ENCODE results near the gene OLA1.

The OLA1 gene

DNA sequence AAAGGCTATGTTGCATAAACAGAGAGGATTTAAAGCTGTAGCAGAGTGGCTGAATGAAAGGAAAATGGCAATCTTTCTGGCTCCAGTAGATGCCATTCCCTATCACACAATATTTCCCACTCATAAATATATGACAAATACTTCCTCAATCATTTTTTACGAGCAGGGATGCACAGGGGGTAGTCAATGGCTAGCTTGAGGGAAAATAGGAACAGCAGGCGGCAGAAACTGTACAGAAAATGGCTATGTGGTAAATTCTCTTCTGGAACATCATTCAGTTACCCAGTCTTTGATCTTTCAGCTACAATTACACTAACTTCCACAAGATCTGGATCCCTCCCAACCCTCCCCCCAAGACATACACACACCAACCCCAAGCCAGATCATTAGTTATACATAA, 127.2 kb downstream of the OLA1 start:
- no peak for DNase-seq (ENCODE audit: low read depth)

DNA sequence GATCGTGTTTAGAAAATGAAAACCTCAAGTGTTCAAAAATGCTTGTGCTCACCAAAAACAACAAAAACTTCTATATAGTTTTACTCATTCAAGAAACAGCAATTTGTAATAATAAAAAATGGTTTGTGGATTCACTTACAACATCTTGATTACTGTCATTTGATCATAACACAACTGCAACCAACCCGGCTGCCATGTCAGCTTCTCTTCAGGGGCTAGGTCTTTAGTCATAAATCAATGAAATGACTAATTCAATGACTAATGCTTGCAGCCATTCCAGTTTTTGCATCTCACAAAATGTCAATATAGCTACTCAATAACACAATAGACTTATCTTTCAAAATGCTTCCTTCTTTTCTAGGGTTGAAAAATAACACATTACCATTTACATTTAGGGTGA, 128.0 kb downstream of the OLA1 start:
- no peak for DNase-seq (ENCODE audit: low read depth)

DNA sequence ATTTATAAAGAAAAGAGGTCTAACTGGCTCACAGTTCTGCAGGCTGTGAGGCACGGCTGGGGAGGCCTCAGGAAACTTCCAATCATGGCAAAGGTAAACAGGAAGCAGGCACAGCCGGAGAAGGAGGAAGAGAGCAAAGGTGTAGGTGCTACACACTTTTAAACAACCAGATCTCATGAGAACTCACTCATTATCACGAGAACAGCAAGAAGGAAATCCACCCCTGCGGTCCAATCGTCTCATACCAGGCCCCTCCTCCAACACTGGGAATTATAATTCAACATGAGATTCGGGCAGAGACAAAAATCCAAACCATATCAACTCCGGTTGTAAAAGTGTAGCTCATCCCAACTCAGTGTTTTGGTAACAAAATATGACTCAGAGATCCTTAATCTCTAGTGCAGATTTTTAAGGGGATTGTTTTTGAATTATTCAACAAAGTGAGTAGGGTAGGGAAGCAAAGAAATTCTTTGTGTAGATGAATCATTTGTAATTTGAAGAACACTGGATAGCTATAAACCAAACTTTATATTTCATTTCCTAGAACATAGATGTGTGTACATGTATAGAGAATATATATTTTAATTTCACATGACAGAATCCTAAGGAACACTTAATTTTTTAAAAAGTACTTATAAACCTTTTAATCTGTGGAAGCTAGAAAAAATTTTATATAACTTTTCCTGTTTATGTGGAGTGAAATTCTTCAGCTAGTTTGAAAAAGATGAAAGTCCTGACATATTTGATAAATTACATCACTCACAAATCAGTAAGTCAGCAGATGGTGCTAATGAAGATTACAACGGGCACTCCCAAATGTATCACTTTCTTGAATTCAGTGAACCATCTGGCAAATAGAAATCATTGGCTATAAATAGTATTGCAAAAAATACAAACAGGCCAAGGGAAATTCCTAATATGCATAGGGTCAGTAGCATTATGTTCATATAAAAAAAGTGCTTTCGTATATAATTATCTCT, 130.1 kb downstream of the OLA1 start:
- DNase-seq (ENCODE audit: low read depth), result no peak

DNA sequence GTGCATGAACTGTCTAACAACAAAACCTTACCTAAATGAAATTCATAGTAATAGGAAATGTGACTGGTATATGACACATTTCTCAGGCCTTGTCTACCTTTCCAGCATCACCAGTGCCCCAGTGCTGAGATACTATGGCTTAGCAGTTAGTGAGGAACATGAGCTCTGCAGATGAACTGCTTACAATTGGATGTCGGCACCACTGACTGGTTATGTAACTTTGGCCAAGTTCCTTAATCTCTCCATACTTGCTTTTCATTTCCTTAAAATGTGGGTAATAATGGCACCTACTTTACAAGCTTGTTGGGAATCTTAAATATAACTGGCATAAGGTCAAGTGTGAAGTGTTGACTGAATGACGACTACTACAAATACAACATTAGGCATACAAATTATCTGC, 136.3 kb downstream of the OLA1 start:
- DNase-seq (ENCODE audit: low read depth), result no peak

DNA sequence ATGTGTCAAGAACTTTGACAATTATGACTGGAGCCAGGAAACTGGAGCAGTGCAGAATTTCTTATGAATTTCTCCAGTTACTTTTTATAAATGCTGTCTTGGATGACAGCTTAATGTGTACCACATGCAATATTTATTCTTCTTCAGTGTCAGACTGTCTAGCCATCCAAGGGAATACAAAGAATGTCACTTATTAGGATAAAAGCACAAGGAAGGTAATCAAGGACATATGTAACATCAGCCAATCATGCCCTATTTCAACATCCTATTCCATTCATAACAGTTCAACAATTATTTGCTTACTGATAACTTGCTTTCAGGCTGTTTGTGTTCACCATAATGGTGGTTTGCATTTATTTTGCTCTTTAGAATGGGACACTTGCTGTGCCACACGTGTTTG, 139.8 kb downstream of the OLA1 start:
- no peak for DNase-seq (ENCODE audit: low read depth)

DNA sequence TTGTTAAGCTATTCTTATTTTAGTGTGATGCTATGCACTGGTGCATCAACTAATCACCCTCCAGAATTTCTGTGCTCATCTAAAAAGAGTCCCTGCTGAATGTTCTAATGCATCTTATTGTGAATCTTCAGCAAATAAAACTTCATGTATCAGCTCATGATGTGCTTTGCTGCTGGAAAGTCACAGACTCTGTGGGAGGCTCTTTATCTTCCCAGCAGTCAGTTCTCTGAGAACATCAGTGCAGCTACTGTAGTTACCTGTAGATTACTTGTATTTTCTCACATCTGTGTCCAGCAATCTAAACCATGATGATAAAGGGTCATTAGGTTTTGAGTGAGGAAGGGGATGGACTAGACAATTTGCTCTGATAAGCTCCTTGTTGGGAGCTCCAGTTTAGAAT, 141.6 kb downstream of the OLA1 start:
- no peak for DNase-seq (ENCODE audit: low read depth)

DNA sequence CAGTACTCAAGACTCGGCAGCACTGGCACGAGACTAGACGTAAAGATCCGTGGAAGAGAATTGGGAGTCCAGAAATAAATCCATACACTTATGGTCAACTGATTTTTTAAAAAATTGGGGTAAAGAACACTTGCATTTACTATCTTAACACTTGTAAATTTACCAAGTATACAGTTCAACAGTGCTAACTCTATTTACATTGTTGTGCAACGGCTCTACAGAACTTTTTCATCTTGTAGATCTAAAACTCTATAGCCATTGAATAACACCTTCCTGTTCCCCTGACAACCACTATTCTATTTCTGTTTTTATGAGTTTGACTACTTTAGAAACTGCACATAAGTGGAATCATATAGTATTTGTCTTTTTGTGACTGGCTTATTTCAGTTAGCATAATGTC, 153.8 kb downstream of the OLA1 start:
- no peak for DNase-seq (ENCODE audit: low read depth)

DNA sequence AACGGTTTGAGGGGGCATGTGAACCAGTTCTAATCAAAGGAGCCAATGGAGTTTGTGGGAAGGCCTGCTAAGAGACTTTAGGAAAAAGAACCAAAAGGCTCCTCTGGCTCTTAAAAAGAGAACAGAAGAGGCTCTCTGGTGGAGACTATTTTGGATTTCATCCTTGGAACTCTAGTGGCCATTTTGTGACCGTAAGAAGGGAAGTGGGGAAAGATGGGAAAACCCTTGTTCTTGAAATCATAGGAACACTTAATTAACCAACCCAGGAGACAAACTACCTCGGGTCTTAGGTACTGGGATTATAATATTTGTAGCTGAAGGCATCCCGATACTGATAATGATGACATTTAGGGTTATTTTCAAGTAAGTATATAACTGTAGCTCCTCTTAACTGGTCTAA, 157.9 kb downstream of the OLA1 start:
- DNase-seq (ENCODE audit: low read depth), result no peak

DNA sequence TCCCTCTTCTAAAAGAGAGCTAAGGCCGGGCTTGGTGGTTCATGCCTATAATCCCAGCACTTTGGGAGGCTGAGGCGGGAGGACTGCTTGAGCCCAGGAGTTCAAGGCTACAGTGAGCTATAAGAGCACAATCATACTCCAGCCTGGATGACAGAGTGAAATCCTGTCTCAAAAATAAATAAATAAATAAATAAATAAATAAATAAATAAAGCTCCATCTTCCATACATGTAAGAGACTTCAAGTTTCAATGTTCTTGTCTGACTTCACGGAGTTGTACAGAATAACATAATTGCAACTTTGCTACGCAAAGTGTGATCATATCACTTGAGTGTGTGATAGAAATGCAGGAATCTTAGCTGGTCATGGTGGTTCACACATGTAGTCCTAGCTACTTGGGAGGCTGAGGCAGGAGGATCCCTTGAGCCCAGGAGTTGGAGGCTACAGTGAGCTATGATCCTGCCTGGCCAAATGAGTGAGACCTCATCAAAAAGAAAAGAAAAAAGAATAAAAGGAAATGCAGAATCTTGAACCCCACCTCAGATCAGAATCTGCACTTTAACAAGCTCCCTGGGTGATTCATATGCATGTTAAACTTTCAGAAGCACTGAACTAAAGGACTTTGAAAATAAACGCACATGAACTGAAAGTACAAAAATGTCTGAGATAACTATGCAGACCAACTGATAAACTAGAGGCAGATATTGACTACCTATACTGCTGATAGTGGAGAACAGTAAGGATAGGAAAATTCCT, 159.4 kb downstream of the OLA1 start:
- no peak for DNase-seq (ENCODE audit: low read depth)

DNA sequence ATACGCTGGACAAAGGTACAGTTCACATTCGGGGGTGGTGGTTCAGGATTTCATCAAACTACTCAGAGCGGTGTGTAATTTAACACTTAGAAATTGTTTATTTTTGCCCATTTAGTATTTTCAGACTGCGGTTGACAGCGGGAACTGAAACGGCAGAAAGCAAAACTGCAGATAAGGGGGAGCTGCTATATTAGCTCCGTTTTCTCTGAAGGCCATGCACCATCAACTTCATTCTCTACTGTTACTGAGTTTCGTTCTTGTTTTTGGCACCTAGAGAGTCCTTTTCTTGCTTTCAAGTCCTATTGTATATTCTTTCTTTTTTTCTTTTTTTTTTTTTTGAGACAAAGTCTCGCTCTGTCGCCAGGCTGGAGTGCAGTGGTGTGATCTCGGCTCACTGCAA, 161.6 kb downstream of the OLA1 start:
- no peak for DNase-seq (ENCODE audit: low read depth)

DNA sequence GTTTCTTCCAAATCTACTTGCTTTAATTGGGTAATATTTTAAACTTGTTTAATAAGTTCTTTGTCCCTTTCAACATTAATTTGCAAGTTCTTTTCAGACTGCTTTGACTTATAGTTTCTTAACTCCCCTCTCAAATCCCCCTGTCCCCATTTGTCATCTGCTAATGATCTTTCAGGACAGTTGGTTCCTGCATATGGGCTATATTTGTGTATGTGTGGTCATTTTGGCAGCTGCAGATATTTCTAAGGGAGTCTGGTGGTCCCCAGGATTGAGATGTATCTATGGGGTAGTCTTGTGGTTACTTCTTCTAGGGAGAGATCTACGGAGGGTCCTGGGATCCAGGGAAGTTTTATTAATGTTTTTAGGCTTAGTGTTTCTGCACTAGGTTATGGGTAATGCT, 162.6 kb downstream of the OLA1 start:
- DNase-seq (ENCODE audit: low read depth), result no peak

DNA sequence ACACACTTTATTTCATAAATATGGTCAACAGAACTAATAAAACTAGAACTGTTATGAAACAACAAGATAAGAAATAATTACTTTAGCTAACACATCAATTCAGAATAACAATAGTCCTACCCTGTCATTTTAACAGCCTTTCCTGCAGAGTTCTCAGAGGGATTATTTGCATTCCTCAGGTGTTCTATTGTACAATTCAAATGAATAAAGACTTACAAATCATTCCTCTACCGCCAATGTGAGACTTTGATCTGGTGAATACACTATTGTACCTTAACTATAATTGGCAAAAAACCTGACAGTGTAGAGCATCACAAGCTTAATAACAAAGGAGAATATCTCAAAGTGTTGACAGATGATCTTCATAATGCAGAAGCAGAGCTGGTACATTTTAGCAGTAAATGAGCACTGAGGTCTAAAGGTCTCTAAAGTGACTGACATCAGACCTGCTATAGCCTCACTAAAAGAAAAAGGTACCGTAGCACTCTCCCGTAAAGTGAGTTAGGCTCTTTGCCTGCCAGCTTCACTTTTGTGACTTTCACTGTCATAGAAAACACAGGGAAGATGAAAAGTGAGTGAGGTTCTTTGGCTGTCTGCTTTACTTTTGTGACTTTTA, 164.4 kb downstream of the OLA1 start:
- DNase-seq (ENCODE audit: low read depth), result no peak

DNA sequence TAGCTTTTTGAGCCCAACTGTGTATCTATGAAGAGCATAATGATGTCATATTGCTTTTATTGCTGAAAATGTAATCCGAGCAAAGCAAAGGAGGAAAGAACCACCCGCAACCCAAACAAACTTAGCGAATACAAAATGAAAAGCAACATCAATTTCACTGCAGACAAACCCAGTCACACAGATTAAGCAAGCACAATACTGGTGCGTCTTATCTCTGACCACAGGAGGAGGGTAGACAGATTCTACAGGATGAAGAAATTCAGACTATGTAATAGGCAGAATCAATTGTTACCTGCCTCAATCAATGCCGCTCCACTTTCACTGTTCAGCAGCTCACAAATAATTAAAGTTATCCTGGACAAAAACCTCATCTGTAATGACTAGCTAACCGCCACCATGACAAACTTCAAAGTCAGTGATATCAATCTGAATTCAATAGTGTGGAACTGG, 167.6 kb downstream of the OLA1 start:
- no peak for DNase-seq (ENCODE audit: low read depth)

DNA sequence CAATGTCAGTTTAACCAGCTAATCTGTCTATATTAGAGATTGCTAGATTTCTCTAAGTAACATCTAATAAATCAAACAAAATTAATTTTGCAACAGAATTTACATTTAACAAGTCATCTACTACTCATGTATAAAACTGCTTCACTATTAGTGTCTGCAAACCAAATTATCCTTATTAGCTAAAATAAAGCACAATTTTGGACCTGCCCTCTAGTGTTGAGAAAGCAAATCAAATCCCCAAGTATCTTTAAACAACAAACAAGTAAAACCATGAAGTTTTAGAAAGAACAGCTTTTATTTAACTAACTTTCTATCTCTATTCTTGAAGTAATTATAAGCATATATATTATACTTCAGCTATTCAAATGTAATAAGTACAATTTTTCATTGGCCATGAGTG, 170.1 kb downstream of the OLA1 start:
- DNase-seq (ENCODE audit: low read depth), result no peak

DNA sequence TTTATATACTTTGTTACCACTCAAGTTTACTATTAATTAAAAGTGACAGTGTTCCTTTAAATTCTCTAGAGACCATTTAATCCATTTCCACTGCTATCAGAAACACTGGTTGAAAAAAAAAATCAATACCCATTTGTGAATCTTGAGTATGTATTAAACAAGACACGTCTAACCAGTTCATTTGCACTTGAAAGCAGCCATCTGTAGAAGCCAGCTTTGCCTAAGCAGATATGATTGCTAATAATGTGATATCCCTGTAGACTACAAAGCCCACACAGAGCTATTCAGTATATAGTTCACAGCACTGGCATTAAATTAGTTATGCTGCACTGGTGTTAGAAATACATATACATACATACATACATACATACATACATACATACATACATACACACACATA, 171.4 kb downstream of the OLA1 start:
- DNase-seq (ENCODE audit: low read depth), result no peak

DNA sequence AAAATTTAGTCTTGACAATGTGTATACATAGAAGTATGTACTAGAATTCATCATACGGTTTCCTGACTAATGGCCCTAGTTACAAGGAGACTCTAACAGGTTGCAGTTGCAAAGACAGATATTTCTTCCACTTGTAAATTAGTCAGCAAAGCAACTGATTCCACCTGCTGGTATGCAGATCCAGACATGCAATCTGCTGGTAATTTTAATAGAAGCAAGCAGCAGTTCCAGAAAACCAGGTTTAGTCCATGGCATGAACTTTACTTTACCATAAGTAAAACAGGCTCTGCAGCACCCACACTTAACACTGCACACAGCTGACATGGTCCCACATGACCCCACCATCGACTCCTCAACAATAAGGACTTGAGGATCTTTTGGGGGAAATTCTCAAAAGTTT, 172.3 kb downstream of the OLA1 start:
- no peak for DNase-seq (ENCODE audit: low read depth)

DNA sequence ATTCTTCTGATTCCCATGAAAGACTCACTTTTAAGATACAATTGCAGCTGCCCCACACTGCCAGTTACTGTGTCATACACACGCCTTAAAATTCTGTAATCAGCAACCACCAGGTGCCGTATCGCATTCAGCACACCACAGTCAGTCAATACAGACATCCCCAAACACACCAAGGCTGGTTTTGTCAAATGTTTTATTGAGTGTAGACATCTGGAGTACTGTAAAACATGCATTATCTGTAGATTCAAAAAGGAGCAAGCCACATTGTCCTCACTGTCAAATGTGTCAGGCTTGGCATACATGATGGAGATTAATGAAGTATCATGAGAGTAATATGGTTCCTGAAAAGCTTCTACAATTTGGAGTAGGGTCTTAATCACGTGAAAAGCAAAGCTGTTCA, 173.5 kb downstream of the OLA1 start:
- no peak for DNase-seq (ENCODE audit: low read depth)

DNA sequence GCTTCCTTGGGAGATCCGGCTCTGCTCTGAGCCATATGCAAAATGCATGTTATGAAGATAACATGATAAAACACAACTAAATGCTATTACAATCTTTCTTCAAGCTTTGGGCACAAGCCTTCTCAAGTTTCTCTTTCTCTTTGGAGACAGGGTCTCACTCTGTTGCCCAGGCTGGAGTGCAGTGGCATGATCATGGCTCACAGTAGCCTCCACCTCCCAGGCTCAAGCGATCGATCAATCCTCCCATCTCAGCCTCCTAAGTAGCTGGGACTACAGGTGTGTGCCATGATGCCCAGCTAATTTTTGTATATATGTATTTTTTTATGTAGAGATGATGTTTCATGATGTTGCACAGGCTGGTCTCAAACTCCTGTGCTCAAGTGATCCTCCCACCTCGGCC, 175.5 kb downstream of the OLA1 start:
- DNase-seq (ENCODE audit: low read depth), result no peak

DNA sequence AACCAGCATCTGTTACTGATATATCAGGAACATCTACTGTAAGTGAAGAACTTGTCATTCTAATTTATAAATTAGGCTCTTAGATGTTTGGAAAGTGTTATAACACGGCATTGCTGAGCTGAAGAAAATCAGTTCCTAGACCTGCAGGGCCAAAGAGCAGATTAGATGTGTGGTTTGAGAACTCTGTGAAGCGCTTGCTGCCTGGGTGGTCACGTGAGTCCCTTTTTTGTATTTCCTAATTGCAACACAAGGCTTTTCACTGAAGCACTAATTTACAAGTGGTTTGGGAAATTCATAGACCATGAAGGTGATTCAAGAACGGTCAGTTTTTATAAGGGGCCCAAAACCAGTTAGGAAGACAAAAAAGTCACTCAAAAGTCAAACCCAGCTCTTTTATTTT, 176.3 kb downstream of the OLA1 start:
- no peak for DNase-seq (ENCODE audit: low read depth)

DNA sequence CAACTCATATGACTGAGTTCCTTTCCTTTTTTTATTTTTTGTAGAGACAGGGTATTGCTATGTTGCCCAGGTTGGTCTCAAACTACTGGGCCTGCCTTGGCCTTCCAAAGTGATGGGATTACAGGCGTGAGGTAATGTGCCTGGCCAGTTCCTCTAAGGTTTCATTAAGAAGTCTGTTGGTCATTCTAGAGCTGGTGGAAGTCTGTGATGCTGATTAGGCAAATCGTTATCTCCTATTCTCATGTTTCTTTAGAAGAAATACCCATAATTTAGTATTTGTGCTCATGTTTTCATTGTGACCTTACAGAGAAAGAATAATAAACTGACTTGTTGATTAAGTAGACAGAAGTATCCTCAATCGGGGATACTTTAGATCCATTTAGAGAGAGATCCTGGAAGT, 177.0 kb downstream of the OLA1 start:
- DNase-seq (ENCODE audit: low read depth), result no peak

DNA sequence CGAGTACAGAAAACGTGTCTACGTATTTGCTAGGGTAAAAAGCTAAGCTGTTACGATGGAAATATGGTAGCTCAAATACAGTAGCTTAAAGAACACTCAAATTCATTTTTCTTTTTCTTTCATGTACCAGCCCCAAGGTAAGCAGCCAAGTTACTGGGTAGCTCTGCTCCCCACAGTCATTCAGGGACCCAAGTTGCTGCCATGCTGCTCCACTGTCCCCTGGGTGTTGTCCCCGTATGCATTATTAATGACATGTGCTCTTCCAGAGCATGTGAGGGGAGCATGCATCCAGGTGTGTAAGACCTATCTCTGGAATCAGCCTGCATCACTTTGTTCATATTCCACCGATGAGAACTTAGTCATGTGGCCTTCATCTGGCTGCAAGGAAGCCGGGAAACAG, 178.1 kb downstream of the OLA1 start:
- no peak for DNase-seq (ENCODE audit: low read depth)

DNA sequence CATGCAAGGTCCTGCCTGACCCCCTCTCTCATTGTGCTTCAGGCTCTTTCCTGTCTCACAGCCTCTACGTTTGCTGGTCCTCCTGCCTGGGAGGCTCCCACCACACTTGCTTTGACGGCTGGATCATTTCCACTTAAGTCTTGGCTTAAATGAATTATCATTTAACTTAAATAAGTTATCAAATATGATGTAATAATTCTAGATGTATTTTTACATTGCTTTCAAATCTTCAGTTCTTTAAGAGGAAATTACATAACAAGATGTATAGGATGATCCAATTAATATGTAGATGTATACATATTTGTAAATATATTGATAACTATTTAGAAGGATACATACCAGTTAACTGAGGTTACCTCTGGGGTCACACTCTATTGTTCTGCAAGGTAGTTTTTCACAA, 180.5 kb downstream of the OLA1 start:
- no peak for DNase-seq (ENCODE audit: low read depth)

DNA sequence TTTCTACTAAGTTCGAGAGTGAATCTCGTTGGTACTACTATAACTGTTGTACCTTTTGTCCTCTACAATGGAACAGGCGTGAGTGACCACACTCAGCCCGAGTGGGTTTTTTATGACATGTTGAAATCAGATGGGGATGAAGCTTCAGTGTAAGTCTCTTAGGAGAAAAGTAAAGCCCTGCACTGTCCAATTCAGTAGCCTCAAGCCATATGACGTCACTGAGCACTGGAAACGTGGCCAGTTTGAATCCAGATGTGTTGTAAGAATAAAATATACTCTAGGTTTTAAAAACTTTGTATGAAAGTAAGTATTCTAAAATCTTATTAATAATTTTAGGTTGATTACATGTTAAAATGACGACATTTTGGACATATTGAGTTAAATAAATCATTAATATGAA, 181.5 kb downstream of the OLA1 start:
- no peak for DNase-seq (ENCODE audit: low read depth)
